Motor neuron (in vitro differentiated cells): ENCODE results near the gene AGO3. TPM values are rescaled to one million over a fixed set of nuclear protein-coding genes. Genes with fewer than 3 reads are reported as not detected.

Source experiments
- ATAC-seq, 8 experiments: fragments of 200-7000 bp; cut with Tn5 transposase; replicated peaks in 6 of 8; 2 replicates each; pipeline ENCODE4 v1.8.0; 2021; ENCODE audit warnings: mild to moderate bottlenecking in 8 of 8, moderate library complexity in 8 of 8
- H3K27ac ChIP-seq, 2 donors: fragments of 250-450 bp; sonication (Bioruptor Pico); 2 replicates each; pipeline ENCODE4 v1.9.0; 2021; ENCODE audit warnings: antibody characterized with exemption in 2 of 2, mild to moderate bottlenecking in 2 of 2, moderate library complexity in 1 of 2
- H3K4me1 ChIP-seq, 2 donors: fragments of 250-450 bp; sonication (Bioruptor Pico); replicated peaks in 1 of 2; 2 replicates each; pipeline ENCODE4 v1.6.1; 2021; ENCODE audit warnings: antibody characterized with exemption in 2 of 2, mild to moderate bottlenecking in 2 of 2, moderate library complexity in 1 of 2
- H3K4me3 ChIP-seq, 5 donors: fragments of 250-450 bp; sonication (Bioruptor Pico); 2 replicates each; pipeline ENCODE4 v1.9.0; 2021; ENCODE audit warnings: antibody characterized with exemption in 5 of 5, mild to moderate bottlenecking in 5 of 5, moderate library complexity in 4 of 5
- WGBS, 10 experiments: fragments of 450-650 bp; shearing (Covaris generic); methylation state at CpG; one replicate each; pipeline ENCODE4 v1.0.0; 2022; 5-methylcytosine and 5-hydroxymethylcytosine counted together
- in situ Hi-C, 9 experiments: fragments of 400-800 bp; cut with MboI; loops; one replicate each; pipeline ENCODE4 v1.15.0; 2021; ENCODE audit warnings: low sequenced_read_pairs in 9 of 9, low pct_unique_long_range_greater_than_20kb in 2 of 9; ENCODE audit not compliant: unreplicated experiment in 9 of 9
- total RNA-seq, 8 experiments: library from RNA; unstranded; fragments of 300-600 nt; gene quantifications; 2 replicates each; pipeline versions ENCODE4 v1.2.3 to v1.2.4, GENCODE V29; 2022

The AGO3 gene
- total RNA-seq, 8 experiments from 2014 or later = 10.5 to 35.0 (median 16.9) TPM

GRCh38 chr1:36114371-36114770, 183.5 kb downstream of the AGO3 start:
- no peak for ATAC-seq
- Histone ChIP-seq H3K4me1 (peaks cover 0 to 6% of the 10 kb centered on the region in 2 donors), H3K4me3 (no peak overlapping the region), H3K27ac (no peak overlapping the region)
- in situ Hi-C loops = loop anchor here in 3 of 9 experiments (25.0 kb wide), 2 partner anchors 173 to 298 kb away; no protein-coding TSS in a partner anchor
- WGBS, 10 experiments = 50 to 100% (median 68%) methylated on average over 1 to 3 of the region's 5 CpGs; no CpG with 5 or more reads in 4 of the 10 experiments

- in situ Hi-C loops = loop anchor here in 3 of 9 experiments (25.0 kb wide), 2 partner anchors 172 to 297 kb away; no protein-coding TSS in a partner anchor
- no peak overlapping the region for H3K27ac ChIP-seq
- 50 to 70% (median 55%) methylated on average over 2 to 12 of the region's 18 CpGs; no CpG with 5 or more reads in 7 of the 10 experiments for WGBS, 10 experiments
- H3K4me1 ChIP-seq = peaks cover 0 to 6% of the 10 kb centered on the region in 2 donors
- H3K4me3 ChIP-seq = no peak overlapping the region
- ATAC-seq = peak; percentile 55 to 85 (median 74)
Observed at GRCh38 chr1:36115200-36115669, 184.3 kb downstream of the AGO3 start.

GRCh38 chr1:36115931-36116330, 185.0 kb downstream of the AGO3 start:
- 0 to 100% (median 59%) methylated on average over 1 to 5 of the region's 5 CpGs; no CpG with 5 or more reads in 5 of the 10 experiments for WGBS, 10 experiments
- Histone ChIP-seq H3K4me1 (peaks cover 0 to 6% of the 10 kb centered on the region in 2 donors), H3K4me3 (no peak overlapping the region), H3K27ac (no peak overlapping the region)
- in situ Hi-C loops = loop anchor here in 3 of 9 experiments (25.0 kb wide), 2 partner anchors 171 to 296 kb away; no protein-coding TSS in a partner anchor
- peak in 7 of 8 experiments; percentile 4 to 63 (median 25) for ATAC-seq

- in situ Hi-C loops = loop anchor here in 3 of 9 experiments (25.0 kb wide), 2 partner anchors 170 to 295 kb away; no protein-coding TSS in a partner anchor
- peaks cover 0 to 6% of the 10 kb centered on the region in 2 donors for H3K4me1 ChIP-seq
- no peak overlapping the region for H3K27ac ChIP-seq
- peak in 4 of 8 experiments; percentile 8 to 71 (median 36) for ATAC-seq
- no peak overlapping the region for H3K4me3 ChIP-seq
- 70 to 100% (median 83%) methylated on average over 1 to 5 of the region's 5 CpGs; no CpG with 5 or more reads in 5 of the 10 experiments for WGBS, 10 experiments
Observed at GRCh38 chr1:36116901-36117300, 186.0 kb downstream of the AGO3 start.

- Histone ChIP-seq H3K4me3 (no peak overlapping the region), H3K27ac (no peak overlapping the region), H3K4me1 (peaks cover 13 to 18% of the 10 kb centered on the region in 2 donors)
- in situ Hi-C loops = loop anchor here in 3 of 9 experiments (25.0 kb wide), 2 partner anchors 169 to 294 kb away; no protein-coding TSS in a partner anchor
- ATAC-seq = peak in 1 of 8 experiments; percentile 23
- WGBS, 10 experiments = 70 to 100% (median 80%) methylated on average over 1 to 5 of the region's 10 CpGs; no CpG with 5 or more reads in 2 of the 10 experiments
Observed at GRCh38 chr1:36118447-36119204, 187.7 kb downstream of the AGO3 start.

GRCh38 chr1:36119456-36119855, 188.6 kb downstream of the AGO3 start:
- Histone ChIP-seq H3K27ac (no peak overlapping the region), H3K4me3 (no peak overlapping the region), H3K4me1 (peaks cover 13 to 18% of the 10 kb centered on the region in 2 donors)
- no peak for ATAC-seq
- 56 to 75% (median 65%) methylated on average over 4 to 8 of the region's 9 CpGs; no CpG with 5 or more reads in 6 of the 10 experiments for WGBS, 10 experiments
- in situ Hi-C loops = loop anchor here in 3 of 9 experiments (25.0 kb wide), 2 partner anchors 168 to 293 kb away; no protein-coding TSS in a partner anchor

Other genes starting within 250 kb of the AGO3 start
- gene C1orf216, start 212.2 kb upstream of the AGO3 start, total RNA-seq = 10 to 100 TPM in 6 of 8 experiments, 1 to 10 TPM in 2; 5.9 to 17.9 (median 11.4) TPM
- 10 to 100 TPM in 3 of 8 experiments, 1 to 10 TPM in 4, under 1 TPM in 1; 0.36 to 47.4 (median 6.4) TPM for gene CLSPN, start 161.1 kb upstream of the AGO3 start, total RNA-seq
- 10 to 100 TPM in 7 of 8 experiments, 1 to 10 TPM in 1; 6.4 to 24.9 (median 18.5) TPM for gene AGO4, start 123.1 kb upstream of the AGO3 start, total RNA-seq
- 10 to 100 TPM; 13.6 to 91.4 (median 28.9) TPM for gene AGO1, start 47.9 kb upstream of the AGO3 start, total RNA-seq
- gene TEKT2, start 153.0 kb downstream of the AGO3 start, total RNA-seq = 10 to 100 TPM in 3 of 8 experiments, 1 to 10 TPM in 2, under 1 TPM in 2, not detected in 1; 0.49 to 23.8 (median 9.1) TPM
- 10 to 100 TPM; 21.7 to 45.8 (median 38.6) TPM for gene ADPRS, start 157.8 kb downstream of the AGO3 start, total RNA-seq
- 10 to 100 TPM in 1 of 8 experiments, 1 to 10 TPM in 2, under 1 TPM in 5; 0.31 to 12.3 (median 0.61) TPM for gene COL8A2, start 194.1 kb downstream of the AGO3 start, total RNA-seq
- gene TRAPPC3, start 218.4 kb downstream of the AGO3 start, total RNA-seq = 100 to 1,000 TPM in 1 of 8 experiments, 10 to 100 TPM in 7; 56.1 to 121 (median 69.5) TPM
- gene MAP7D1, start 225.1 kb downstream of the AGO3 start, total RNA-seq = 100 to 1,000 TPM in 4 of 8 experiments, 10 to 100 TPM in 4; 50.7 to 174 (median 94.9) TPM